ENCODE data around the gene CDKN2C.
"Not testable (repeated sequence)": the region's sequence is repeated elsewhere in the genome, so short reads cannot be mapped to it uniquely, and the experiment has no call there.

The CDKN2C gene

DNA sequence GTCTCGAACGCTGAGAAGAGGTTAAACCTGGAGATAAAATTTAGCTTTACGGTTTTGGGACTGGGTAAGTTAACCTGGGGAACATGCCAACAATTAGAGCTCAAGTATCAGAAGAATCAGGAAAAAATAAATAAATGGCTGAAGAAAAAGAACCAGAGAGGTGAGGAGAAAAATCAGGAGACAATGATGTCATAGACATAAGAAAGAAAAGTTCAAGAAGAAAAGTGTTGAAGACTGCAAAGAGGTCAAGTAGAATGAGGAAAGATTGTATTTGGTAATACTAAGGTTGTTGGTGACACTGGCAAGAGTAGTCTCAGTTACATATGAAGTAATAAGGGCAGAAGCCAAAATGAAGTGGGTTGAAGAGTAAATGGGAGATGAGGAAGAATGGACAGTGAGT lies 26.0 kb downstream of the CDKN2C start:
- DNase-seq (ENCODE audit: low read depth in 1 of 2, low spot score in 1 of 2): no peak
- Histone ChIP-seq H3K27me3 (ENCODE audit: insufficient read depth, poor library complexity, severe bottlenecking) (no peaks in the 10 kb centered on the region), H3K4me3 (replicated peaks; ENCODE audit: insufficient read depth, low read length) (no peak overlapping the region), H3K27ac (replicated peaks) (no peak overlapping the region)
- TF ChIP-seq POLR2AphosphoS5 (IDR thresholded peaks at IDR 0.05; ENCODE audit: low read depth) (no peak), SPI1 (IDR thresholded peaks at IDR 0.05; ENCODE audit: borderline replicate concordance, low read depth) (no peak), GABPA (IDR thresholded peaks at IDR 0.05; ENCODE audit: low read depth) (no peak)
- TF ChIP-seq, protein P1, sequence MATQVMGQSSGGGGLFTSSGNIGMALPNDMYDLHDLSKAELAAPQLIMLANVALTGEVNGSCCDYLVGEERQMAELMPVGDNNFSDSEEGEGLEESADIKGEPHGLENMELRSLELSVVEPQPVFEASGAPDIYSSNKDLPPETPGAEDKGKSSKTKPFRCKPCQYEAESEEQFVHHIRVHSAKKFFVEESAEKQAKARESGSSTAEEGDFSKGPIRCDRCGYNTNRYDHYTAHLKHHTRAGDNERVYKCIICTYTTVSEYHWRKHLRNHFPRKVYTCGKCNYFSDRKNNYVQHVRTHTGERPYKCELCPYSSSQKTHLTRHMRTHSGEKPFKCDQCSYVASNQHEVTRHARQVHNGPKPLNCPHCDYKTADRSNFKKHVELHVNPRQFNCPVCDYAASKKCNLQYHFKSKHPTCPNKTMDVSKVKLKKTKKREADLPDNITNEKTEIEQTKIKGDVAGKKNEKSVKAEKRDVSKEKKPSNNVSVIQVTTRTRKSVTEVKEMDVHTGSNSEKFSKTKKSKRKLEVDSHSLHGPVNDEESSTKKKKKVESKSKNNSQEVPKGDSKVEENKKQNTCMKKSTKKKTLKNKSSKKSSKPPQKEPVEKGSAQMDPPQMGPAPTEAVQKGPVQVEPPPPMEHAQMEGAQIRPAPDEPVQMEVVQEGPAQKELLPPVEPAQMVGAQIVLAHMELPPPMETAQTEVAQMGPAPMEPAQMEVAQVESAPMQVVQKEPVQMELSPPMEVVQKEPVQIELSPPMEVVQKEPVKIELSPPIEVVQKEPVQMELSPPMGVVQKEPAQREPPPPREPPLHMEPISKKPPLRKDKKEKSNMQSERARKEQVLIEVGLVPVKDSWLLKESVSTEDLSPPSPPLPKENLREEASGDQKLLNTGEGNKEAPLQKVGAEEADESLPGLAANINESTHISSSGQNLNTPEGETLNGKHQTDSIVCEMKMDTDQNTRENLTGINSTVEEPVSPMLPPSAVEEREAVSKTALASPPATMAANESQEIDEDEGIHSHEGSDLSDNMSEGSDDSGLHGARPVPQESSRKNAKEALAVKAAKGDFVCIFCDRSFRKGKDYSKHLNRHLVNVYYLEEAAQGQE (IDR thresholded peaks at IDR 0.05; ENCODE audit: insufficient replicate concordance, low read depth): no peak
- TF ChIP-seq, protein P2, sequence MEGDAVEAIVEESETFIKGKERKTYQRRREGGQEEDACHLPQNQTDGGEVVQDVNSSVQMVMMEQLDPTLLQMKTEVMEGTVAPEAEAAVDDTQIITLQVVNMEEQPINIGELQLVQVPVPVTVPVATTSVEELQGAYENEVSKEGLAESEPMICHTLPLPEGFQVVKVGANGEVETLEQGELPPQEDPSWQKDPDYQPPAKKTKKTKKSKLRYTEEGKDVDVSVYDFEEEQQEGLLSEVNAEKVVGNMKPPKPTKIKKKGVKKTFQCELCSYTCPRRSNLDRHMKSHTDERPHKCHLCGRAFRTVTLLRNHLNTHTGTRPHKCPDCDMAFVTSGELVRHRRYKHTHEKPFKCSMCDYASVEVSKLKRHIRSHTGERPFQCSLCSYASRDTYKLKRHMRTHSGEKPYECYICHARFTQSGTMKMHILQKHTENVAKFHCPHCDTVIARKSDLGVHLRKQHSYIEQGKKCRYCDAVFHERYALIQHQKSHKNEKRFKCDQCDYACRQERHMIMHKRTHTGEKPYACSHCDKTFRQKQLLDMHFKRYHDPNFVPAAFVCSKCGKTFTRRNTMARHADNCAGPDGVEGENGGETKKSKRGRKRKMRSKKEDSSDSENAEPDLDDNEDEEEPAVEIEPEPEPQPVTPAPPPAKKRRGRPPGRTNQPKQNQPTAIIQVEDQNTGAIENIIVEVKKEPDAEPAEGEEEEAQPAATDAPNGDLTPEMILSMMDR (IDR thresholded peaks at IDR 0.05; ENCODE audit: insufficient read depth, low read length): no peak

DNA sequence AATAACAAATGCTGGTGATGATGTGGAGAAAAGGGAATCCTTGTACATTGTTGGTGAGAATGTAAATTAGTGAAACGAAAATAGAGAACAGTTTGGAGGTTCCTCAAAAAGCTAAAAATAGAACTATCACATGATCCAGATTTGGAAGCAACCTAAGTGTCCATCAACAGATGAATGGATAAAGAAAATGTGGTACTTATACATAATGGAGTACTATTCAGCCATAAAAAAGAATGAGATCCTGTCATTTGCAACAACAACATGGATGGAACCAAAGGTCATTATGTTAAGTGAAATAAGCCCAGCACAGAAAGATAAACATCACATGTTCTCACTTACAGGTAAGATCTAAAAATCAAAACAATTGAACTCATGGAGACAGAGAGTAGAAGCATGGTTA lies 29.3 kb downstream of the CDKN2C start:
- not testable (repeated sequence) for H3K4me3 ChIP-seq (replicated peaks; ENCODE audit: insufficient read depth, low read length); H3K27ac ChIP-seq (replicated peaks); DNase-seq (ENCODE audit: low read depth in 1 of 2, low spot score in 1 of 2); H3K27me3 ChIP-seq (ENCODE audit: insufficient read depth, poor library complexity, severe bottlenecking)

DNA sequence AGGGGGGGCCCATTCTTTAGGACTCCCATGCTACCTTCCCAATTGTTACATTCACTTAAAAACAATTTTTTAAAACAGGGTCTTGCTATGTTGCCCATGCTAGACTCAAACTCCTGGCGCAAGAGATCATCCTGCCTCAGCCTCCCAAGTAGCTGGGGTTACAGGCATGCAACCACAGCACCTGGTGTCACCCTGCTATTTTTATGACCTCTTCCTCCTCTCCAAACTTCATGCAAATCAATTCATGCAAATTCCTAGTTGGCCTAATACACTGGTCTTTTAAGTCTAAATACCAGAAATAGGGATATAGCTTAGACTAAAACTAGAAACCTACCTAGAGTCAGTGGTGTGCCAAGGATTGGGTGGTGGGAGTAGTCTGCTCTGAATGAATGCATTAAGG lies 30.1 kb downstream of the CDKN2C start:
- TF ChIP-seq GABPA (IDR thresholded peaks at IDR 0.05; ENCODE audit: low read depth) (no peak), SPI1 (IDR thresholded peaks at IDR 0.05; ENCODE audit: borderline replicate concordance, low read depth) (no peak), POLR2AphosphoS5 (IDR thresholded peaks at IDR 0.05; ENCODE audit: low read depth) (no peak)
- TF ChIP-seq, protein P2 (IDR thresholded peaks at IDR 0.05; ENCODE audit: insufficient read depth, low read length): no peak
- TF ChIP-seq, protein P1 (IDR thresholded peaks at IDR 0.05; ENCODE audit: insufficient replicate concordance, low read depth): no peak
- Histone ChIP-seq H3K27me3 (ENCODE audit: insufficient read depth, poor library complexity, severe bottlenecking) (no peaks in the 10 kb centered on the region), H3K27ac (replicated peaks) (no peak overlapping the region), H3K4me3 (replicated peaks; ENCODE audit: insufficient read depth, low read length) (no peak overlapping the region)
- no peak for DNase-seq (ENCODE audit: low read depth in 1 of 2, low spot score in 1 of 2)

DNA sequence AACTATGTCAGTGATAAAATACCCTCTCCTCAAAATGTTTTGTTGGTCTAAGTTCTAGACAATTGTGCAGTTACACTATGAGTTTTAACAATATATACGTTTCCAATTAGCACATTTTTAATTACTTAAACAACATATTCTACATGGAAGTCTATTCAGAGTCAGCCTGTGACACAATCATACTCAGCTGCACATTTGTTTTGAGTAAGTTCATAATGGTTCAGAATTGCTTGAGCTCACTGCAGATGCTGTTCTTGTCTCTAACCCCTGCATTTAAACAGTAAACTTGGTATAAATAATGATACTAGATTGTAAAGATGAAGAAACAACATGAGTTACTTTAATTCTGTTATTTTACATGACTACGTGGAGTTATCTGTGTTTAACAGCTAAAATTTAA lies 30.6 kb downstream of the CDKN2C start:
- no peak for TF ChIP-seq POLR2AphosphoS5 (IDR thresholded peaks at IDR 0.05; ENCODE audit: low read depth)
- no peak for TF ChIP-seq SPI1 (IDR thresholded peaks at IDR 0.05; ENCODE audit: borderline replicate concordance, low read depth)
- TF ChIP-seq, protein P2 (IDR thresholded peaks at IDR 0.05; ENCODE audit: insufficient read depth, low read length): no peak
- TF ChIP-seq GABPA (IDR thresholded peaks at IDR 0.05; ENCODE audit: low read depth): no peak
- TF ChIP-seq, protein P1 (IDR thresholded peaks at IDR 0.05; ENCODE audit: insufficient replicate concordance, low read depth): no peak
- no peak overlapping the region for H3K27ac ChIP-seq (replicated peaks)
- no peak for DNase-seq (ENCODE audit: low read depth in 1 of 2, low spot score in 1 of 2)
- H3K4me3 ChIP-seq (replicated peaks; ENCODE audit: insufficient read depth, low read length): no peak overlapping the region
- no peaks in the 10 kb centered on the region for H3K27me3 ChIP-seq (ENCODE audit: insufficient read depth, poor library complexity, severe bottlenecking)
